ENCODE data around the gene LAMB1.

DNA sequence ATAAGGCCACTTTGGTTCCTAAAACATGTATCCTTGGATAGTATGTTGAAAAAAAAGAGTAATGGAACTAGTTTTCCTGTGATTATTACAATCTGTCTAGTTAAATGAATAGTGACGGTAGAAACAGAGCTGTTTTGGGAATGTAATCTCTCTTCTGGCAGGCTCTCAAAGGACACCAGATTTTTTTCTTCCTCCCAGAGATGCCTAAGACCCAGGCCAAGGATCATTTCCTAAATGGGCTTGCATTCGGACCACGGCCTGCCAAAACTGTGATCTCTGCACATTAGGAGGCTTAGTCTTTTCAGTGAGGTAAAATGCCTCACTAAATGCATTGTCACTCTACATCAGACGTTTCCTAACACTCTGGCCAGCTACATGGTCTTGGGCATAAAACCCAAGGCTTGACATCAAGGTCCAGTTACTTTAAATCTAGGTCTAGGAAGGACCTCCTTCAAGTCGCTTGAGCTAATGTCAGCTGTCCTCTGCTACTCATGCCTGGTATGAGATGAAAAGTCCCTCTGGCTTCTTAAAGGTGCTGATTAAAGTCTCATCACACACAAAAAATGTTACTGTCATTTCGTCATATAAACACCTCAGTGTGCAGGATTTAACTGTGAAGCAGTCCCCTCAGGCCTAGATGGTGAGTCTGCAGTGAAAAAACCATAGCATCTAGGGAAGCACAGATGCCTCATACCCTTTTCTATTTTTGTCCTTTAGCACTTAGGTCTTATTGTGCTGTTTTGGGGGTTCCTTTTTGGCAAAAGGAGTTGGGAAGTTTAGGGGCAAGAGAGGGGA lies 64.3 kb downstream of the LAMB1 start:
- TF ChIP-seq, protein P1, sequence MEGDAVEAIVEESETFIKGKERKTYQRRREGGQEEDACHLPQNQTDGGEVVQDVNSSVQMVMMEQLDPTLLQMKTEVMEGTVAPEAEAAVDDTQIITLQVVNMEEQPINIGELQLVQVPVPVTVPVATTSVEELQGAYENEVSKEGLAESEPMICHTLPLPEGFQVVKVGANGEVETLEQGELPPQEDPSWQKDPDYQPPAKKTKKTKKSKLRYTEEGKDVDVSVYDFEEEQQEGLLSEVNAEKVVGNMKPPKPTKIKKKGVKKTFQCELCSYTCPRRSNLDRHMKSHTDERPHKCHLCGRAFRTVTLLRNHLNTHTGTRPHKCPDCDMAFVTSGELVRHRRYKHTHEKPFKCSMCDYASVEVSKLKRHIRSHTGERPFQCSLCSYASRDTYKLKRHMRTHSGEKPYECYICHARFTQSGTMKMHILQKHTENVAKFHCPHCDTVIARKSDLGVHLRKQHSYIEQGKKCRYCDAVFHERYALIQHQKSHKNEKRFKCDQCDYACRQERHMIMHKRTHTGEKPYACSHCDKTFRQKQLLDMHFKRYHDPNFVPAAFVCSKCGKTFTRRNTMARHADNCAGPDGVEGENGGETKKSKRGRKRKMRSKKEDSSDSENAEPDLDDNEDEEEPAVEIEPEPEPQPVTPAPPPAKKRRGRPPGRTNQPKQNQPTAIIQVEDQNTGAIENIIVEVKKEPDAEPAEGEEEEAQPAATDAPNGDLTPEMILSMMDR (IDR thresholded peaks at IDR 0.05; ENCODE audit: insufficient read depth, low read length) = no peak
- no peak for TF ChIP-seq POLR2AphosphoS5 (IDR thresholded peaks at IDR 0.05; ENCODE audit: low read depth)
- no peak for TF ChIP-seq SPI1 (IDR thresholded peaks at IDR 0.05; ENCODE audit: borderline replicate concordance, low read depth)
- no peak for TF ChIP-seq GABPA (IDR thresholded peaks at IDR 0.05; ENCODE audit: low read depth)

Data from HL-60 (cell line).